Retinal pigment epithelial cell (primary cell): ENCODE data around the gene AIF1.

Experiments
- DNase-seq: peaks from one replicate; pipeline ENCODE4 v3.0.0-alpha.2; 2010; ENCODE audit warnings: low read depth
- H3K4me3 ChIP-seq: 2 replicates; pipeline ENCODE4 v1.5.1; 2011; ENCODE audit warnings: mild to moderate bottlenecking, low read length, control low read depth, moderate library complexity
- TF ChIP-seq, protein P1 (sequence below): conservative IDR thresholded peaks from 2 replicates; pipeline ENCODE4 v1.5.1; 2011; ENCODE audit warnings: low read depth, low read length, control low read depth, inconsistent platforms

Gene AIF1

GRCh38 chr6:31614684-31615578 is at the start of gene AIF1:
Gene AIF1, plus strand, starts transcription at chr6:31615234. Its CDS starts 96 bp downstream, at chr6:31615330.
- DNase-seq: no peak
- TF ChIP-seq, protein P1, sequence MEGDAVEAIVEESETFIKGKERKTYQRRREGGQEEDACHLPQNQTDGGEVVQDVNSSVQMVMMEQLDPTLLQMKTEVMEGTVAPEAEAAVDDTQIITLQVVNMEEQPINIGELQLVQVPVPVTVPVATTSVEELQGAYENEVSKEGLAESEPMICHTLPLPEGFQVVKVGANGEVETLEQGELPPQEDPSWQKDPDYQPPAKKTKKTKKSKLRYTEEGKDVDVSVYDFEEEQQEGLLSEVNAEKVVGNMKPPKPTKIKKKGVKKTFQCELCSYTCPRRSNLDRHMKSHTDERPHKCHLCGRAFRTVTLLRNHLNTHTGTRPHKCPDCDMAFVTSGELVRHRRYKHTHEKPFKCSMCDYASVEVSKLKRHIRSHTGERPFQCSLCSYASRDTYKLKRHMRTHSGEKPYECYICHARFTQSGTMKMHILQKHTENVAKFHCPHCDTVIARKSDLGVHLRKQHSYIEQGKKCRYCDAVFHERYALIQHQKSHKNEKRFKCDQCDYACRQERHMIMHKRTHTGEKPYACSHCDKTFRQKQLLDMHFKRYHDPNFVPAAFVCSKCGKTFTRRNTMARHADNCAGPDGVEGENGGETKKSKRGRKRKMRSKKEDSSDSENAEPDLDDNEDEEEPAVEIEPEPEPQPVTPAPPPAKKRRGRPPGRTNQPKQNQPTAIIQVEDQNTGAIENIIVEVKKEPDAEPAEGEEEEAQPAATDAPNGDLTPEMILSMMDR: no peak
- H3K4me3 ChIP-seq: no peak within 1 kb of the TSS

DNA sequence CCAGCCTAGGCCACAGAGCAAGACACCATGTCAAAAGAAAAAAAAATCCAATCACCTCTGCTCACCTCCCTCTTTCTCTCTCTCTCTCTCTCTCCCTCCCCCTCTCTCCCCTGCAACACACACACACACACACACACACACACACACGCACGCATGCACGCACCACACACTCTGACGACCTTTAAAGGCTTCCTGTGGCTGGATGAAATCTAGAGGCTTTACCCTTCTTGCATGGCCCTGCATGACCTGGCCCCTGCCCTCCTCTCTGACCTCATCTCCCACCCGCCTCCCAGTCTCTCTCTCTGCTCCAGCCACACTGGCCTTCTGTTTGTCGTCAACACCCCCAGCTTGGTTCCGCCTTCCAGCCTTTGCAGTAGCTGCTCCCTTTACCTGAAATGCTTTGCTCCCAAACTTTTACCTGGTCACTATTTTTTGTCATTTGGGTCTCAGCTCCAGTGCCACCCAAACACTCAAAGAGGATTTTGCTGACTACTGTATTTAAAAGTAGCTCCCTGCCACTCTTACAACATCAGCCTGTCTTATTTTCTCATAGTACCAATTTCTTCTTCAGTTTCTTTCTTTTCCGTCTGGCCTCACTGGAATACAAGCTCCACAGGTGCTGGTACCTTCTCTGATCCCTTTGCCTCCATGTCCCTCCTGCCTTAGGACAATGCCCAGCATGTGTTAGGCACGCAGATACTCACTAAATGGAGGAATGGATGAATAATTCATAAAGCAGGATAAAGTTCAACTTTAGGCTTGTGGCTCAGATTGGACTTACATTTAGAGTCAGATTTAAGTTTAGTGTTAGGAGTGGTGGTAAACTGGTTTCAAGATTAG is 47.3 kb upstream of the AIF1 start:
- TF ChIP-seq, protein P1: no peak
- no peak overlapping the region for H3K4me3 ChIP-seq
- DNase-seq: no peak

DNA sequence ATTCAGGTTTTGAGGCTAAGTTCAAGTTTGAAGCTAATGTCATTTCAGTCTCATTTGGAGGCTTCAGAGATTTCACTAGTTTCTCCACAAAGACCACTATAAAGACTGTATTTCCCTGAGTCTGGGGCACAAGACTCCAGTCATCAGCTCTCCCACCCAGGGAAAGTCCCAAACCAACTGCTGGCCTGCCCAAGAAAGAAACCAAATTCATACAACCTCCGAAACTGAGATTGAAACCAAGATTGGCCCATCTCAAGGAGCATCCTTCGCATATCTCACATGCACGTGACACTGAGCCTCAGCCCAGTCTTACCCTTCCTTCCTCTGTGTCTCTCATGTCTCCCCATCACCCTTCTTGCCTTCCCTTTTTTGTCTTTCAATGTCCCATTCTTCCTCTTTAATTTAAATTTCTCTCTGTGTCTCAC is 46.5 kb upstream of the AIF1 start:
- no peak for DNase-seq
- TF ChIP-seq, protein P1: no peak
- no peak overlapping the region for H3K4me3 ChIP-seq

DNA sequence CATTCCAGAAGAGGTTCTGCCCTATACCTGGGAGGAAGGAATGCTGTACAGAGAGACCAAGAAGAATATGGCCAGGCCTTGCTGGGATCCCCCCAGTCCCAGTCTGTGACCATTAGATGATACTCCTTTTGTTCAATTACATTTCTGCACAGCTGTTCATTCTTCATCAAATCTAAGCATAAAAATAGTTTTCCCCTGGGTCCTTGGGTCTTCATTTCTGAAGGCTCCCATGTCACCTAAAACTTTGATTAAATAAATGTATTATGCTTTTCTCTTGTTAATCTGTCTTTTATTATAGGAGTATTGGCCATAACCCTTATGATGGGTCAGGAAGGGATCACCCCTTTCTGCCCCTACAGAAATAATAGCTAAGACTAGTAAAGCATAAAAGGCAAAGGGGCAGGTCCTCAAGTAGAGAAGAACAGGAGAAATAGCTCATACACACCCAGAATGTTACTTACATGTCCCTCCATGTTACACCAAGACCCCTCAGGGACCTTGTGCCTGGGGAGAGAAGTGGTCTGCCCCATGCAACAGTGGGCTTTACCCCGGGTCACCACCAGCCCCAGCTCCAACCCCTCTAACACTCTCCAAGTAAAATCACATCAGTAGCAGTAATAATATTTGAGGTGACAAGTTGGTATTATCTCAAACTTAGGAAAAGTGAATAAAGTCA is 45.0 kb upstream of the AIF1 start:
- TF ChIP-seq, protein P1: no peak
- DNase-seq: no peak
- H3K4me3 ChIP-seq: no peak overlapping the region

- DNase-seq: no peak
- H3K4me3 ChIP-seq: no peak within 1 kb of the TSS
- TF ChIP-seq, protein P1: no peak
Observed at GRCh38 chr6:31572041-31572911, 42.8 kb upstream of the AIF1 start, which contains the start of gene LTA. Gene LTA, plus strand, starts transcription at chr6:31572289. Its CDS starts 454 bp downstream, at chr6:31572743.
